22Rv1 (cell line): ENCODE measurements around the gene NDRG3.

Experiments used
- H3K27ac ChIP-seq: fragments of 450-650 bp; 2 replicates; pipeline ENCODE4 v1.5.1; 2017
- CTCF ChIP-seq: fragments of 450-650 bp; IDR thresholded peaks from 2 replicates; pipeline ENCODE4 v1.5.1; 2017; ENCODE audit warnings: mild to moderate bottlenecking
- ZFX ChIP-seq: fragments of 450-650 bp; IDR thresholded peaks from 2 replicates; pipeline ENCODE4 v1.6.1; 2017; ENCODE audit warnings: antibody characterized with exemption, borderline replicate concordance

The NDRG3 gene

GRCh38 chr20:36654506-36654905 is 91.4 kb downstream of the NDRG3 start:
- no peak overlapping the region for H3K27ac ChIP-seq
- no peak for TF ChIP-seq CTCF
- no peak for TF ChIP-seq ZFX

GRCh38 chr20:36653456-36653855 is 92.4 kb downstream of the NDRG3 start:
- no peak overlapping the region for H3K27ac ChIP-seq
- TF ChIP-seq ZFX (no peak), CTCF (no peak)

GRCh38 chr20:36647196-36648121 is 98.4 kb downstream of the NDRG3 start:
- H3K27ac ChIP-seq = no peak overlapping the region
- TF ChIP-seq CTCF = no peak
- no peak for TF ChIP-seq ZFX

GRCh38 chr20:36646678-36647077 is 99.2 kb downstream of the NDRG3 start:
- H3K27ac ChIP-seq = no peak overlapping the region
- TF ChIP-seq CTCF (no peak), ZFX (no peak)

GRCh38 chr20:36645998-36646397 is 99.9 kb downstream of the NDRG3 start, which contains the start of gene SLA2:
Gene SLA2, minus strand, starts transcription at chr20:36646196. Its CDS starts 4,861 bp downstream, at chr20:36641335.
- no peak within 1 kb of the TSS for H3K27ac ChIP-seq
- no peak for TF ChIP-seq ZFX
- no peak for TF ChIP-seq CTCF

GRCh38 chr20:36645353-36645752 is 100.5 kb downstream of the NDRG3 start:
- TF ChIP-seq CTCF = no peak
- TF ChIP-seq ZFX = no peak
- H3K27ac ChIP-seq = no peak overlapping the region

GRCh38 chr20:36644706-36645095 is 101.2 kb downstream of the NDRG3 start:
- H3K27ac ChIP-seq = no peak overlapping the region
- TF ChIP-seq ZFX (no peak), CTCF (no peak)
